ENCODE measurements around the gene EPN1. TPM values are rescaled to one million over a fixed set of nuclear protein-coding genes. Genes with fewer than 3 reads are reported as not detected.
A peak's percentile ranks its signal among the peaks of the same experiment; 100 is the strongest.

The EPN1 gene
- total and polyA plus RNA-seq, 4 donors, result 66.8 to 87.8 (median 71.6) TPM

DNA sequence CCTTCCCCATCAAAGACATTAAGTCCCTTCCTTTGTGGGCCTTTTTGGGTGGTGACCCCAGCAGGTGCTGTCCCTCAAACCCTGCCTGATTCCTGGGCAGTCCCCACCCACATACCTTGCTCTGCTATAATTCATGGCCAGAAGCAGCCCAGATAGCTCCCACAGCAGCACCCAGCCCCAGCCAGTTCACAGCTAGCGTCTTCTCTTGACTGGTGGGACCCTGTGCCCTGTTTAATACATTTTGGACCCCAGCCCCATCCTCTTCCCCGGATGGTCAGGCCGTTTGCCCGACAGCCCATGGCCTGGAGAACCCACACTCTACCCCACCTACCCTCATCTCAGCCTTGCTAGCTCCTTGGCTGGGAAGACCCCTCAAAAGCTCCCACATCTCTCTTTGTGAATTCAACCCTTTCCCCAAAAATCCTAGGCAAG is 24.9 kb upstream of the EPN1 start:
- H3K4me3 ChIP-seq (ENCODE audit: low read length in 2 of 2), result no peak overlapping the region
- H3K4me1 ChIP-seq (ENCODE audit: control insufficient read depth in 1 of 2, insufficient read depth in 2 of 2, low read length in 2 of 2), result no peaks in the 10 kb centered on the region
- no peaks in the 10 kb centered on the region for H3K27me3 ChIP-seq (ENCODE audit: control insufficient read depth in 1 of 2, insufficient read depth in 2 of 2, low read length in 1 of 2)
- DNase-seq (no peak), ATAC-seq (ENCODE audit: low FRiP score) (no peak)
- no peaks in the 10 kb centered on the region for H3K36me3 ChIP-seq (ENCODE audit: control insufficient read depth in 1 of 2, insufficient read depth in 2 of 2, low read length in 1 of 2)
- no peak overlapping the region for H3K27ac ChIP-seq (ENCODE audit: low read depth in 1 of 2, low read length in 2 of 2)
- intact Hi-C loops (cut with DNase I), result loop anchor here in 1 of 2 donors (10.0 kb wide), 1 partner anchor 475 kb away; the partner anchor contains the start of gene ZNF787
- H3K9me3 ChIP-seq (ENCODE audit: control insufficient read depth, low read length), result no peaks in the 10 kb centered on the region
- 82 to 84% methylated on average over 4 of the region's 4 CpGs for WGBS, 2 donors

GRCh38 chr19:55650602-55651230 is 24.3 kb upstream of the EPN1 start:
- intact Hi-C loops (cut with DNase I), result loop anchor here in 1 of 2 donors (10.0 kb wide), 1 partner anchor 474 kb away; the partner anchor contains the start of gene ZNF787

DNA sequence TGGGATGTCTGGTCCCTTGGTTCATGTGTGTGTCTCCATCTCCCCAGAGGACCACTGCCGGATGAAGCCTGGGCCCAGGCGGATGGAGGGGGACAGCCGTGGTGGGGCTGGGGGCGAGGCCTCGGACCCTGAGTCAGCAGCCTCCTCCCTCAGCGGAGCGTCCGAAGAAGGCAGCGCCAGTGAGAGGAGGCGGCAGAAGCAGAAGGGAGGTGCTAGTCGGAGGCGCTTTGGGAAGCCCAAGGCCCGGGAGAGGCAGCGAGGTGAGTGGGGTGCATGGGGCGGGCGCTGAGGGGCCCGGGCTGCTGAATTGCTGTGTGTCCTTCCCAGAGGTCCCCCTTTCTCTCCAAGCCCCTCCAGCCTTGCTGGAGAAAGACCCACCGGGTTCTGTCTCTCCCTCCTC is 23.8 kb upstream of the EPN1 start:
- Histone ChIP-seq H3K27me3 (ENCODE audit: control insufficient read depth in 1 of 2, insufficient read depth in 2 of 2, low read length in 1 of 2) (no peaks in the 10 kb centered on the region), H3K9me3 (ENCODE audit: control insufficient read depth, low read length) (no peaks in the 10 kb centered on the region), H3K36me3 (ENCODE audit: control insufficient read depth in 1 of 2, insufficient read depth in 2 of 2, low read length in 1 of 2) (no peaks in the 10 kb centered on the region), H3K27ac (ENCODE audit: low read depth in 1 of 2, low read length in 2 of 2) (no peak overlapping the region), H3K4me1 (ENCODE audit: control insufficient read depth in 1 of 2, insufficient read depth in 2 of 2, low read length in 2 of 2) (peaks cover 0 to 3% of the 10 kb centered on the region in 2 donors), H3K4me3 (ENCODE audit: low read length in 2 of 2) (no peak overlapping the region)
- WGBS, 2 donors, result 81 to 84% methylated on average over 13 to 18 of the region's 18 CpGs
- intact Hi-C loops (cut with DNase I), result loop anchor here in 1 of 2 donors (10.0 kb wide), 1 partner anchor 474 kb away; the partner anchor contains the start of gene ZNF787
- ATAC-seq (ENCODE audit: low FRiP score) (no peak), DNase-seq (no peak)

More at GRCh38 chr19:55650602-55651230, 24.3 kb upstream of the EPN1 start:
- WGBS, 2 donors, result 85 to 90% methylated on average over 17 of the region's 17 CpGs
- no peaks in the 10 kb centered on the region for H3K4me1 ChIP-seq (ENCODE audit: control insufficient read depth in 1 of 2, insufficient read depth in 2 of 2, low read length in 2 of 2)
- no peak for DNase-seq
- no peak overlapping the region for H3K4me3 ChIP-seq (ENCODE audit: low read length in 2 of 2)
- no peaks in the 10 kb centered on the region for H3K36me3 ChIP-seq (ENCODE audit: control insufficient read depth in 1 of 2, insufficient read depth in 2 of 2, low read length in 1 of 2)
- no peaks in the 10 kb centered on the region for H3K9me3 ChIP-seq (ENCODE audit: control insufficient read depth, low read length)
- no peaks in the 10 kb centered on the region for H3K27me3 ChIP-seq (ENCODE audit: control insufficient read depth in 1 of 2, insufficient read depth in 2 of 2, low read length in 1 of 2)
- no peak for ATAC-seq (ENCODE audit: low FRiP score)
- no peak overlapping the region for H3K27ac ChIP-seq (ENCODE audit: low read depth in 1 of 2, low read length in 2 of 2)

GRCh38 chr19:55652311-55653128 is 22.5 kb upstream of the EPN1 start:
- no peak overlapping the region for H3K27ac ChIP-seq (ENCODE audit: low read depth in 1 of 2, low read length in 2 of 2)
- H3K4me1 ChIP-seq (ENCODE audit: control insufficient read depth in 1 of 2, insufficient read depth in 2 of 2, low read length in 2 of 2), result peaks cover 0 to 6% of the 10 kb centered on the region in 2 donors
- DNase-seq (no peak), ATAC-seq (ENCODE audit: low FRiP score) (no peak)
- no peak overlapping the region for H3K4me3 ChIP-seq (ENCODE audit: low read length in 2 of 2)
- no peaks in the 10 kb centered on the region for H3K9me3 ChIP-seq (ENCODE audit: control insufficient read depth, low read length)
- intact Hi-C loops (cut with DNase I), result loop anchor here in 1 of 2 donors (10.0 kb wide), 1 partner anchor 472 kb away; the partner anchor contains the start of gene ZNF787
- no peaks in the 10 kb centered on the region for H3K36me3 ChIP-seq (ENCODE audit: control insufficient read depth in 1 of 2, insufficient read depth in 2 of 2, low read length in 1 of 2)
- H3K27me3 ChIP-seq (ENCODE audit: control insufficient read depth in 1 of 2, insufficient read depth in 2 of 2, low read length in 1 of 2), result no peaks in the 10 kb centered on the region
- WGBS, 2 donors, result 69 to 73% methylated on average over 67 to 71 of the region's 71 CpGs

- H3K9me3 ChIP-seq (ENCODE audit: control insufficient read depth, low read length), result no peaks in the 10 kb centered on the region
- ATAC-seq (ENCODE audit: low FRiP score) (peak; percentile 90), DNase-seq (peak; percentile 99 to 100)
- H3K36me3 ChIP-seq (ENCODE audit: control insufficient read depth in 1 of 2, insufficient read depth in 2 of 2, low read length in 1 of 2), result no peaks in the 10 kb centered on the region
- intact Hi-C loops (cut with DNase I), result loop anchor here in 1 of 2 donors (1.0 to 10.0 kb wide), 2 partner anchors 22 to 471 kb away; partner anchors contain the start of genes EPN1 and ZNF787
- peak overlapping the region; percentile 4 to 19 for H3K4me3 ChIP-seq (ENCODE audit: low read length in 2 of 2)
- H3K27ac ChIP-seq (ENCODE audit: low read depth in 1 of 2, low read length in 2 of 2), result peak overlapping the region in 1 of 2 donors; percentile 97
- WGBS, 2 donors, result 0% methylated on average over 48 to 57 of the region's 57 CpGs
- H3K4me1 ChIP-seq (ENCODE audit: control insufficient read depth in 1 of 2, insufficient read depth in 2 of 2, low read length in 2 of 2), result peaks cover 0 to 6% of the 10 kb centered on the region in 2 donors
- no peaks in the 10 kb centered on the region for H3K27me3 ChIP-seq (ENCODE audit: control insufficient read depth in 1 of 2, insufficient read depth in 2 of 2, low read length in 1 of 2)
Observed at GRCh38 chr19:55653651-55654322, 21.2 kb upstream of the EPN1 start.

DNA sequence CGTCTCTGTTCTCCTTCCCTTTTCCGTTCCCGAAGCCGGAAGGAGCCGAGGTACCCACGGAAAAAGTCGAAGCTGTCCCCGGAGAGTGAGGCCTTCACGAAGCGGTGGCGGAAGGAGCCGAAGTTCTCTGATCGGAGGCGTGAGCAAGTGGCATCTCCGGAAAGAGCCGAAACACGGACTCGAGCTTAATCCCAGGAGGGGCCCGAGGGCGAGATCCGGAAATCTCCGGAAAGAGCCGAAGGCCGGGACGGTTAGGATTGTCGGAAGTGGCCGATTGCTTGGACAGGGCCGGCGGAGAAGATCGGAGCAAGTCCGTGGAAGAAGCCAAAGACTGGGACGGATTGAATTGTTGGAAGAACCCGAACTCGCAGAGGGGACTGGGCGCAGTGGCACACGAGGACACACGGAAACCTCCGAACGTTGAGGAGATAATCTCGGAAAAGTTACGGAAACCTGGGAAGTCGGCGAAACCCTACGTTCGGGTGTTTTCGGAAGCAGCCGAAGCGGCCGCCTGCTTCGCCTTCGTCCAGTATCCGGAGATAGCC is 20.6 kb upstream of the EPN1 start:
- WGBS, 2 donors, result 0% methylated on average over 52 of the region's 52 CpGs
- Histone ChIP-seq H3K27me3 (ENCODE audit: control insufficient read depth in 1 of 2, insufficient read depth in 2 of 2, low read length in 1 of 2) (no peaks in the 10 kb centered on the region), H3K36me3 (ENCODE audit: control insufficient read depth in 1 of 2, insufficient read depth in 2 of 2, low read length in 1 of 2) (no peaks in the 10 kb centered on the region), H3K4me3 (ENCODE audit: low read length in 2 of 2) (peak overlapping the region; percentile 39 to 57), H3K4me1 (ENCODE audit: control insufficient read depth in 1 of 2, insufficient read depth in 2 of 2, low read length in 2 of 2) (peaks cover 0 to 6% of the 10 kb centered on the region in 2 donors), H3K27ac (ENCODE audit: low read depth in 1 of 2, low read length in 2 of 2) (peak overlapping the region in 1 of 2 donors; percentile 97), H3K9me3 (ENCODE audit: control insufficient read depth, low read length) (no peaks in the 10 kb centered on the region)
- DNase-seq, result peak; percentile 99 to 100
- intact Hi-C loops (cut with DNase I), result loop anchor here in 1 of 2 donors (1.0 to 10.0 kb wide), 2 partner anchors 21 to 470 kb away; partner anchors contain the start of genes EPN1 and ZNF787
- ATAC-seq (ENCODE audit: low FRiP score), result peak; percentile 94

DNA sequence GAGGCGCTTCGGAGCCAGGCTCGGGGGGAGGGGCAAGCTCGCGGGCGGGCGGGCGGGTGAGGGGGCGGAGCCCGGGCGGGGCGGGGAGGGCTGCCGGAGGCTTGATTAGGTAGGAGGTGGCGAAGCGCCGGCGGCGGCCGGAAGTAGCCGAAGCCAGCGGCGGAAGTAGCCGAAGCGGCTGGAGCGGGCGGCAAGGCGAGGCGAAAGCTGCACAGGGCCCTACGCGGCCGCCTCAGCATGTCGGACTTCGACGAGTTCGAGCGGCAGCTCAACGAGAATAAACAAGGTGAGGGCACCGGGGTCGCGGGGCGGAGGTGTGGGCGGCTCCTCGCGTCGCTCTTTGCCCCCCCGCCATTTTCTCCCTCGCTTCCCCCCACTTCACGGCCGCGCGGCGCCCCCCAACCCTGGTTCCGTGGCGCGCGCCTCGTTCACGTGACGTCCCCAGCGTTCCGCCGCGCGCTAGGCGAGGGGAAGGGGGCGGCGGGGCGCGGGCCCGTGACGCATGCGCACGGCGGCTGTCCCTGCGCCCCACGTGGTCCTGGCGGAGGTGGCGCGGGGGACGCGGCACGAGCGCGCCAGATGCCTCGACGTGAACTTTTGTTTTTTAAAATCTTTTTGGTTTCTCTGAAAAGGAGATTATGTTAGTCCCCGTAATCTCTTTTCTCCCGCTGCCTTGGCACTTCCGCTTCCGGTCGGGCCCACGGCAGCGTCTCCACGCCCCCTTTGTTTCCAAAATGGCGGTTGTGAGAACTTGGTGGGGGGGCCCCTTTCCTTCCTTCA is 20.0 kb upstream of the EPN1 start, which contains the start of gene U2AF2:
U2AF2 (plus strand) TSS at position 168 of the 780 bp plus-strand sequence; CDS start at position 238, 70 bp downstream.
- peak; percentile 86 for ATAC-seq (ENCODE audit: low FRiP score)
- H3K27ac ChIP-seq (ENCODE audit: low read depth in 1 of 2, low read length in 2 of 2), result peak within 1 kb of the TSS; percentile 29 to 97
- H3K4me3 ChIP-seq (ENCODE audit: low read length in 2 of 2), result peak within 1 kb of the TSS; percentile 70 to 88
- H3K36me3 ChIP-seq (ENCODE audit: control insufficient read depth in 1 of 2, insufficient read depth in 2 of 2, low read length in 1 of 2), result no peaks in the 10 kb centered on the region
- intact Hi-C loops (cut with DNase I), result loop anchor here in 1 of 2 donors (1.0 to 10.0 kb wide), 2 partner anchors 20 to 470 kb away; partner anchors contain the start of genes EPN1 and ZNF787
- no peaks in the 10 kb centered on the region for H3K9me3 ChIP-seq (ENCODE audit: control insufficient read depth, low read length)
- 0 to 1% methylated on average over 61 to 95 of the region's 95 CpGs for WGBS, 2 donors
- peak; percentile 97 to 99 for DNase-seq
- H3K27me3 ChIP-seq (ENCODE audit: control insufficient read depth in 1 of 2, insufficient read depth in 2 of 2, low read length in 1 of 2), result no peaks in the 10 kb centered on the region
- peaks cover 0 to 6% of the 10 kb centered on the region in 2 donors for H3K4me1 ChIP-seq (ENCODE audit: control insufficient read depth in 1 of 2, insufficient read depth in 2 of 2, low read length in 2 of 2)
